HepG2 (cell line): ENCODE data around the gene CES2. TPM values are rescaled to one million over a fixed set of nuclear protein-coding genes. Genes with fewer than 3 reads are reported as not detected.
A peak's percentile ranks its signal among the peaks of the same experiment; 100 is the strongest.

Source experiments
- ATF7 ChIP-seq, 2 experiments: fragments of 450-650 bp in 1 of 2; sonication (generic) in 1 of 2; formaldehyde crosslinking in 1 of 2; IDR thresholded peaks; 2 replicates each; pipeline versions ENCODE4 v1.4.0 to v1.6.1; 2016 to 2020; ENCODE audit warnings: antibody characterized with exemption in 1 of 2, mild to moderate bottlenecking in 1 of 2, missing genetic modification reagents in 1 of 2
- ELF3 ChIP-seq: IDR thresholded peaks from 2 replicates; pipeline ENCODE4 v1.6.1; 2016; ENCODE audit warnings: missing genetic modification reagents, missing compliant biosample characterization
- MED1 ChIP-seq: sonication (generic); formaldehyde crosslinking; IDR thresholded peaks from 2 replicates; pipeline ENCODE4 v1.4.0; 2020; ENCODE audit warnings: missing genetic modification reagents
- NFE2L2 ChIP-seq: fragments of 150-350 bp; IDR thresholded peaks from 2 replicates; pipeline ENCODE4 v1.6.1; 2014; ENCODE audit warnings: low read length
- PITX1 ChIP-seq: sonication (generic); formaldehyde crosslinking; IDR thresholded peaks from 2 replicates; pipeline ENCODE4 v1.5.1; 2020; ENCODE audit warnings: mild to moderate bottlenecking, missing genetic modification reagents
- RAD21 ChIP-seq: fragments of 450-650 bp; formaldehyde crosslinking; IDR thresholded peaks from 2 replicates; pipeline ENCODE4 v1.5.0; 2020; ENCODE audit warnings: mild to moderate bottlenecking
- ZBTB7B ChIP-seq: sonication (generic); formaldehyde crosslinking; IDR thresholded peaks from 2 replicates; pipeline ENCODE4 v1.4.0; 2020; ENCODE audit warnings: missing genetic modification reagents
- ZC3H13 ChIP-seq: sonication (generic); formaldehyde crosslinking; IDR thresholded peaks from 2 replicates; pipeline ENCODE4 v1.8.1; 2023; ENCODE audit warnings: mild to moderate bottlenecking, missing genetic modification reagents, moderate library complexity
- ZFY ChIP-seq: sonication (generic); formaldehyde crosslinking; IDR thresholded peaks from 2 replicates; pipeline ENCODE4 v1.4.0; 2020; ENCODE audit warnings: missing genetic modification reagents
- ZNF124 ChIP-seq: sonication (generic); formaldehyde crosslinking; IDR thresholded peaks from 2 replicates; pipeline ENCODE4 v1.4.0; 2020; ENCODE audit warnings: missing genetic modification reagents
- polyA plus RNA-seq, 8 experiments: library from polyadenylated mRNA; depleted of rRNA in 3 of 8; stranded (reverse) in 7 of 8; unstranded in 1 of 8; fragments of >200 nt; fragmentation: Illumina TruSeq in 4 of 8; extraction: Trizol in 4 of 8; gene quantifications; 2 replicates each; pipeline versions ENCODE4 v1.2.1 to v1.2.3, GENCODE V29; 2011 to 2016; ENCODE audit warnings: low read depth in 4 of 8, missing spikeins in 1 of 8, mixed read lengths in 1 of 8; ENCODE audit not compliant: insufficient read depth in 1 of 8
- total RNA-seq, 5 experiments: library from RNA; depleted of rRNA; stranded (reverse); fragments of >200 nt; fragmentation: Illumina TruSeq; extraction: Trizol; gene quantifications; 2 replicates each; pipeline ENCODE4 v1.2.3, GENCODE V29; 2016; ENCODE audit warnings: low read depth in 1 of 5
- TF ChIP-seq, protein P1 (sequence below): sonication (generic); formaldehyde crosslinking; IDR thresholded peaks from 2 replicates; pipeline ENCODE4 v1.4.0; 2020; ENCODE audit warnings: missing genetic modification reagents, borderline replicate concordance
- TF ChIP-seq, protein P2 (sequence below): sonication (generic); formaldehyde crosslinking; IDR thresholded peaks from 2 replicates; pipeline ENCODE4 v1.5.0; 2020; ENCODE audit warnings: mild to moderate bottlenecking, missing genetic modification reagents, borderline replicate concordance
- TF ChIP-seq, protein P3 (sequence below): sonication (generic); formaldehyde crosslinking; IDR thresholded peaks from 2 replicates; pipeline ENCODE4 v1.4.0; 2020; ENCODE audit warnings: missing genetic modification reagents
- TF ChIP-seq, protein P4 (sequence below): IDR thresholded peaks from 2 replicates; pipeline ENCODE4 v1.6.1; 2016
- TF ChIP-seq, protein P5 (sequence below): sonication (generic); IDR thresholded peaks from 2 replicates; pipeline ENCODE4 v1.6.1; 2016; ENCODE audit warnings: low read depth, borderline replicate concordance
- TF ChIP-seq, protein P6 (sequence below): IDR thresholded peaks from 2 replicates; pipeline ENCODE4 v1.6.1; 2016; ENCODE audit warnings: low read depth

Gene CES2
- total and polyA plus RNA-seq, 2 of the 13 experiments (the other 11 are each of a cell fraction or from before 2014, with no cell fraction given): 50.6 to 63.8 TPM

DNA sequence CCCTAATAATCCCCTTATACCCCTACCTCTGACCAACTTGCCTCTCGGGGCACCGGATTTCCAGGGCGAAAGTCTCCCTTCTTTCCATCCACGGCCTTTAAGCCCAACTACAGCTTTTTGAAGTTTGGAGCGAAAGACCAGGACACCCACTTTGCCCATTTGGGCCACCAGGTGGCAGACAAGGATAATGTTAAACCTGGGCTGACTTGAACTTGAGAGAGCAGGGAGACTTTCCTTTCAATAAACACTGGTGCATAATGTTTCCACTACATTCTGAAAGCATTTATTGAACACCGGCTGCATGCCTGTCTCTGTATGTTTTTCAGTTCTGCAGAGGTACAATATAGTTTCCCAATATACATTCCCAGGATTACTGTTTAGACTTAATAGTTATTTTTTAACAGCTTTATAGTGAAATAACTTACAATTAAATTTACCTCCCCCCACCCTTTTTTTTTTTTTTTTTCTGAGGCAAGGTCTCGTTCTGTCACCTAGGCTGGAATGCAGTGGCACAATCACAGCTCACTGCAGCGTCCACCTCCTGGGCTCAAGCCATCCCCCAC is 18.9 kb downstream of the CES2 start (continued):
- TF ChIP-seq, protein P1, sequence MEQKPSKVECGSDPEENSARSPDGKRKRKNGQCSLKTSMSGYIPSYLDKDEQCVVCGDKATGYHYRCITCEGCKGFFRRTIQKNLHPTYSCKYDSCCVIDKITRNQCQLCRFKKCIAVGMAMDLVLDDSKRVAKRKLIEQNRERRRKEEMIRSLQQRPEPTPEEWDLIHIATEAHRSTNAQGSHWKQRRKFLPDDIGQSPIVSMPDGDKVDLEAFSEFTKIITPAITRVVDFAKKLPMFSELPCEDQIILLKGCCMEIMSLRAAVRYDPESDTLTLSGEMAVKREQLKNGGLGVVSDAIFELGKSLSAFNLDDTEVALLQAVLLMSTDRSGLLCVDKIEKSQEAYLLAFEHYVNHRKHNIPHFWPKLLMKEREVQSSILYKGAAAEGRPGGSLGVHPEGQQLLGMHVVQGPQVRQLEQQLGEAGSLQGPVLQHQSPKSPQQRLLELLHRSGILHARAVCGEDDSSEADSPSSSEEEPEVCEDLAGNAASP (CRISPR knock-in tag): peak; percentile 58; the same call in 1 of the 2 replicates
- TF ChIP-seq NFE2L2 (no peak), ZC3H13 (no peak), RAD21 (CRISPR knock-in tag) (peak; percentile 79), MED1 (CRISPR knock-in tag) (peak; percentile 44; the same call in 1 of the 2 replicates), ELF3 (CRISPR knock-in tag) (peak; percentile 44; the same call in 1 of the 2 replicates), PITX1 (CRISPR knock-in tag) (no peak), ATF7 (IDR thresholded peaks at IDR 0.05) (no peak), ATF7 (CRISPR knock-in tag; IDR thresholded peaks at IDR 0.05) (no peak), ZNF124 (no peak; the same call in 1 of the 2 replicates), ZFY (no peak), ZBTB7B (CRISPR knock-in tag) (0 out of 2 replicates have a peak, but pooled peaks have one; percentile 44)
- TF ChIP-seq, protein P2, sequence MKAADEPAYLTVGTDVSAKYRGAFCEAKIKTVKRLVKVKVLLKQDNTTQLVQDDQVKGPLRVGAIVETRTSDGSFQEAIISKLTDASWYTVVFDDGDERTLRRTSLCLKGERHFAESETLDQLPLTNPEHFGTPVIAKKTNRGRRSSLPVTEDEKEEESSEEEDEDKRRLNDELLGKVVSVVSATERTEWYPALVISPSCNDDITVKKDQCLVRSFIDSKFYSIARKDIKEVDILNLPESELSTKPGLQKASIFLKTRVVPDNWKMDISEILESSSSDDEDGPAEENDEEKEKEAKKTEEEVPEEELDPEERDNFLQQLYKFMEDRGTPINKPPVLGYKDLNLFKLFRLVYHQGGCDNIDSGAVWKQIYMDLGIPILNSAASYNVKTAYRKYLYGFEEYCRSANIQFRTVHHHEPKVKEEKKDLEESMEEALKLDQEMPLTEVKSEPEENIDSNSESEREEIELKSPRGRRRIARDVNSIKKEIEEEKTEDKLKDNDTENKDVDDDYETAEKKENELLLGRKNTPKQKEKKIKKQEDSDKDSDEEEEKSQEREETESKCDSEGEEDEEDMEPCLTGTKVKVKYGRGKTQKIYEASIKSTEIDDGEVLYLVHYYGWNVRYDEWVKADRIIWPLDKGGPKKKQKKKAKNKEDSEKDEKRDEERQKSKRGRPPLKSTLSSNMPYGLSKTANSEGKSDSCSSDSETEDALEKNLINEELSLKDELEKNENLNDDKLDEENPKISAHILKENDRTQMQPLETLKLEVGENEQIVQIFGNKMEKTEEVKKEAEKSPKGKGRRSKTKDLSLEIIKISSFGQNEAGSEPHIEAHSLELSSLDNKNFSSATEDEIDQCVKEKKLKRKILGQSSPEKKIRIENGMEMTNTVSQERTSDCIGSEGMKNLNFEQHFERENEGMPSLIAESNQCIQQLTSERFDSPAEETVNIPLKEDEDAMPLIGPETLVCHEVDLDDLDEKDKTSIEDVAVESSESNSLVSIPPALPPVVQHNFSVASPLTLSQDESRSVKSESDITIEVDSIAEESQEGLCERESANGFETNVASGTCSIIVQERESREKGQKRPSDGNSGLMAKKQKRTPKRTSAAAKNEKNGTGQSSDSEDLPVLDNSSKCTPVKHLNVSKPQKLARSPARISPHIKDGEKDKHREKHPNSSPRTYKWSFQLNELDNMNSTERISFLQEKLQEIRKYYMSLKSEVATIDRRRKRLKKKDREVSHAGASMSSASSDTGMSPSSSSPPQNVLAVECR (CRISPR knock-in tag): no peak; the same call in 1 of the 2 replicates
- TF ChIP-seq, protein P3, sequence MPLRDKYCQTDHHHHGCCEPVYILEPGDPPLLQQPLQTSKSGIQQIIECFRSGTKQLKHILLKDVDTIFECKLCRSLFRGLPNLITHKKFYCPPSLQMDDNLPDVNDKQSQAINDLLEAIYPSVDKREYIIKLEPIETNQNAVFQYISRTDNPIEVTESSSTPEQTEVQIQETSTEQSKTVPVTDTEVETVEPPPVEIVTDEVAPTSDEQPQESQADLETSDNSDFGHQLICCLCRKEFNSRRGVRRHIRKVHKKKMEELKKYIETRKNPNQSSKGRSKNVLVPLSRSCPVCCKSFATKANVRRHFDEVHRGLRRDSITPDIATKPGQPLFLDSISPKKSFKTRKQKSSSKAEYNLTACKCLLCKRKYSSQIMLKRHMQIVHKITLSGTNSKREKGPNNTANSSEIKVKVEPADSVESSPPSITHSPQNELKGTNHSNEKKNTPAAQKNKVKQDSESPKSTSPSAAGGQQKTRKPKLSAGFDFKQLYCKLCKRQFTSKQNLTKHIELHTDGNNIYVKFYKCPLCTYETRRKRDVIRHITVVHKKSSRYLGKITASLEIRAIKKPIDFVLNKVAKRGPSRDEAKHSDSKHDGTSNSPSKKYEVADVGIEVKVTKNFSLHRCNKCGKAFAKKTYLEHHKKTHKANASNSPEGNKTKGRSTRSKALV (CRISPR knock-in tag): peak; percentile 28; the same call in 1 of the 2 replicates
- TF ChIP-seq, protein P4, sequence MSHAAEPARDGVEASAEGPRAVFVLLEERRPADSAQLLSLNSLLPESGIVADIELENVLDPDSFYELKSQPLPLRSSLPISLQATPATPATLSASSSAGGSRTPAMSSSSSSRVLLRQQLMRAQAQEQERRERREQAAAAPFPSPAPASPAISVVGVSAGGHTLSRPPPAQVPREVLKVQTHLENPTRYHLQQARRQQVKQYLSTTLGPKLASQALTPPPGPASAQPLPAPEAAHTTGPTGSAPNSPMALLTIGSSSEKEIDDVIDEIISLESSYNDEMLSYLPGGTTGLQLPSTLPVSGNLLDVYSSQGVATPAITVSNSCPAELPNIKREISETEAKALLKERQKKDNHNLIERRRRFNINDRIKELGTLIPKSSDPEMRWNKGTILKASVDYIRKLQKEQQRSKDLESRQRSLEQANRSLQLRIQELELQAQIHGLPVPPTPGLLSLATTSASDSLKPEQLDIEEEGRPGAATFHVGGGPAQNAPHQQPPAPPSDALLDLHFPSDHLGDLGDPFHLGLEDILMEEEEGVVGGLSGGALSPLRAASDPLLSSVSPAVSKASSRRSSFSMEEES (CRISPR knock-in tag): 0 out of 2 replicates have a peak, but pooled peaks have one; percentile 28
- TF ChIP-seq, protein P5, sequence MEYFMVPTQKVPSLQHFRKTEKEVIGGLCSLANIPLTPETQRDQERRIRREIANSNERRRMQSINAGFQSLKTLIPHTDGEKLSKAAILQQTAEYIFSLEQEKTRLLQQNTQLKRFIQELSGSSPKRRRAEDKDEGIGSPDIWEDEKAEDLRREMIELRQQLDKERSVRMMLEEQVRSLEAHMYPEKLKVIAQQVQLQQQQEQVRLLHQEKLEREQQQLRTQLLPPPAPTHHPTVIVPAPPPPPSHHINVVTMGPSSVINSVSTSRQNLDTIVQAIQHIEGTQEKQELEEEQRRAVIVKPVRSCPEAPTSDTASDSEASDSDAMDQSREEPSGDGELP: no peak
- TF ChIP-seq, protein P6, sequence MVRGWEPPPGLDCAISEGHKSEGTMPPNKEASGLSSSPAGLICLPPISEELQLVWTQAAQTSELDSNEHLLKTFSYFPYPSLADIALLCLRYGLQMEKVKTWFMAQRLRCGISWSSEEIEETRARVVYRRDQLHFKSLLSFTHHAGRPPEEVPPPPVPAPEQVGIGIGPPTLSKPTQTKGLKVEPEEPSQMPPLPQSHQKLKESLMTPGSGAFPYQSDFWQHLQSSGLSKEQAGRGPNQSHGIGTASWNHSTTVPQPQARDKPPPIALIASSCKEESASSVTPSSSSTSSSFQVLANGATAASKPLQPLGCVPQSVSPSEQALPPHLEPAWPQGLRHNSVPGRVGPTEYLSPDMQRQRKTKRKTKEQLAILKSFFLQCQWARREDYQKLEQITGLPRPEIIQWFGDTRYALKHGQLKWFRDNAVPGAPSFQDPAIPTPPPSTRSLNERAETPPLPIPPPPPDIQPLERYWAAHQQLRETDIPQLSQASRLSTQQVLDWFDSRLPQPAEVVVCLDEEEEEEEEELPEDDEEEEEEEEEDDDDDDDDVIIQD (CRISPR knock-in tag): peak; percentile 58; the same call in 1 of the 2 replicates
